ENCODE data around the gene SLC8A1.
A peak's percentile ranks its signal among the peaks of the same experiment; 100 is the strongest.

SLC8A1 gene

DNA sequence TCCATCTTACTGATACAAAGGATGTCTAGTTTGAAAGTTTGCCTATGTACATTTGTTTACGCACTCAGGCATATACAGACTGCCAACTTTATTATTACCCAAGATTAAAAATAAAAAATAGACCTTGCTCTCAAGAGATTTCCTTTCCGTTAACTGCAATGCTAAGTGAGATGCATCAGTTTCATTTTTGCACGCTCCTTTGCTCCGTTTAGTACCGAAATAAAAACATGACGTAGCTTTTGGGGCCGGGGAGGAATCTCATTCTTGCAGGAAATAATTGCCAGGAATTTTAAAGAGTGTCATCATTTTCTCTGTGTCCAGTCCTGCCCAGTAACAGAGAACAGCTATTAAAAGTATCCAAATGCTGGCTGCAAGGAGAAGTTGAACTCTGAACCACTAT, 169.5 kb downstream of the SLC8A1 start:
- H3K27me3 ChIP-seq (replicated peaks; ENCODE audit: control insufficient read depth, insufficient read depth, low read length) = no peaks in the 10 kb centered on the region
- H3K4me3 ChIP-seq (replicated peaks; ENCODE audit: low read depth, low read length) = peak overlapping the region; percentile 13
- no peaks in the 10 kb centered on the region for H3K36me3 ChIP-seq (ENCODE audit: control insufficient read depth, insufficient read depth, low read length)
- peak; percentile 32 for DNase-seq (ENCODE audit: extremely low read depth, insufficient read length)
- TF ChIP-seq, protein P1, sequence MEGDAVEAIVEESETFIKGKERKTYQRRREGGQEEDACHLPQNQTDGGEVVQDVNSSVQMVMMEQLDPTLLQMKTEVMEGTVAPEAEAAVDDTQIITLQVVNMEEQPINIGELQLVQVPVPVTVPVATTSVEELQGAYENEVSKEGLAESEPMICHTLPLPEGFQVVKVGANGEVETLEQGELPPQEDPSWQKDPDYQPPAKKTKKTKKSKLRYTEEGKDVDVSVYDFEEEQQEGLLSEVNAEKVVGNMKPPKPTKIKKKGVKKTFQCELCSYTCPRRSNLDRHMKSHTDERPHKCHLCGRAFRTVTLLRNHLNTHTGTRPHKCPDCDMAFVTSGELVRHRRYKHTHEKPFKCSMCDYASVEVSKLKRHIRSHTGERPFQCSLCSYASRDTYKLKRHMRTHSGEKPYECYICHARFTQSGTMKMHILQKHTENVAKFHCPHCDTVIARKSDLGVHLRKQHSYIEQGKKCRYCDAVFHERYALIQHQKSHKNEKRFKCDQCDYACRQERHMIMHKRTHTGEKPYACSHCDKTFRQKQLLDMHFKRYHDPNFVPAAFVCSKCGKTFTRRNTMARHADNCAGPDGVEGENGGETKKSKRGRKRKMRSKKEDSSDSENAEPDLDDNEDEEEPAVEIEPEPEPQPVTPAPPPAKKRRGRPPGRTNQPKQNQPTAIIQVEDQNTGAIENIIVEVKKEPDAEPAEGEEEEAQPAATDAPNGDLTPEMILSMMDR (IDR thresholded peaks at IDR 0.05; ENCODE audit: insufficient read depth, low read length, poor library complexity, severe bottlenecking) = no peak

DNA sequence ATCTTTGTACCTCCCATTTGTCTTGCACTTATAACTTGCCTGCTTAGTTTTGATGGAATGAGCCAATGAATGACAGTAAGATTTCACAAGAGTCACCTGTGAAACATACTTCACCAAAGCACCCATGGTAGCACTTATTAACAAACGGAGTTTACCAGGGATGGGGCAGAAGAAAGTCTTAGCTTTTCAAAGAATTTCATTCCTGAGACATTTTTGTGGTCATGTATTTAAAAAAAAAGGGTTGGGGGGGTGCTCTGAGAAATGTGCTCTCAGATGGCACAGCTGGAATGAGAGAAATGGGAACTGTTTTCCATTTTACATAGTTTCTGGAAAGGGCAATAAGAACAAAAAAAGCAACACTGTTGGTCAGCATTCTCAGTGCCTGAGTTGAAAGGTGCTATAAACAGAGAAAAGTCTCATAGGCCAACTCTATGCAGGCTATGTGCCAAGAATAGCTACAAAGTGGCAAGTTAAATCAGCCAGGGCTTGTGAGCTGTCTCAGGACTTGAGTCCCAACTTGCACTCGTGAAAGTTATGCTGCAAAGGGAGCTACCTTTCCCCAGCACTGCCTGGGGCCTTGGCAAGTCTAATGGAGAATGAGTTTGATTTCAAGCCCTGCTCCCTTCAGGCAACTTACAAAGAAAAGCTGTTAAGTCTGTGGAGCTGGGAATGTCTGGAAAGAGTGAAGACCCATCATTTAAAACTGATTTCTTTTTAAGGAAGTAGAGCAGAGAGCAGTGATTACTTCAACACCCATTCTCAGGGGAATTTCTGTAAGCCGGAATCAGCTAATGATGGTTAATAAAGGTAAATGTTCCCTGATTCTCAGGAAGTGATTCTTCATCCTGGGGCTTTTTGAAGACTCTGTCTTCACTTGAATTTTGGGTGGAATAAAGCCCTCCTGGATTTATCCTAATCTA, 170.6 kb downstream of the SLC8A1 start:
- DNase-seq (ENCODE audit: extremely low read depth, insufficient read length) = peak; percentile 34
- TF ChIP-seq, protein P1 (IDR thresholded peaks at IDR 0.05; ENCODE audit: insufficient read depth, low read length, poor library complexity, severe bottlenecking) = no peak
- Histone ChIP-seq H3K27me3 (replicated peaks; ENCODE audit: control insufficient read depth, insufficient read depth, low read length) (no peaks in the 10 kb centered on the region), H3K36me3 (ENCODE audit: control insufficient read depth, insufficient read depth, low read length) (no peaks in the 10 kb centered on the region), H3K4me3 (replicated peaks; ENCODE audit: low read depth, low read length) (no peak overlapping the region)

DNA sequence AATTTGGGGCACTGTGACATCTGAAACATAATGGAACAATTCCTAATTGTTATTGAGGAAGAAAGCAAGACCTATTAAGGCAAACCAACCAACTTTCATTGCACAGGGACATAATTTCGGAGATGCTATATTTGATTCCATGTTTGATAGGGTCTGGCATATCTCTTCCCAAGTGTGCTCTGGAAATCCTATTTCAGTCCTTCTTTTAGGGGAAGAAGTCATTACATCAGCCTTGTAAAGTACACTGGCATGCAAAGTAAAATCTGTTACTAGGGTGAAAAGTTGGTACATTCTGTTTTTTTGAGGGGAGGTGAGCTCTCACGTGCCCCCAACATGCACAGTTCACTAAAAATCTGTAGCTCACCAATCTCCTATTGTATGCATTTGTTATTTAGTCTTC, 172.4 kb downstream of the SLC8A1 start:
- Histone ChIP-seq H3K4me3 (replicated peaks; ENCODE audit: low read depth, low read length) (no peak overlapping the region), H3K27me3 (replicated peaks; ENCODE audit: control insufficient read depth, insufficient read depth, low read length) (no peaks in the 10 kb centered on the region)
- no peak for DNase-seq (ENCODE audit: extremely low read depth, insufficient read length)

DNA sequence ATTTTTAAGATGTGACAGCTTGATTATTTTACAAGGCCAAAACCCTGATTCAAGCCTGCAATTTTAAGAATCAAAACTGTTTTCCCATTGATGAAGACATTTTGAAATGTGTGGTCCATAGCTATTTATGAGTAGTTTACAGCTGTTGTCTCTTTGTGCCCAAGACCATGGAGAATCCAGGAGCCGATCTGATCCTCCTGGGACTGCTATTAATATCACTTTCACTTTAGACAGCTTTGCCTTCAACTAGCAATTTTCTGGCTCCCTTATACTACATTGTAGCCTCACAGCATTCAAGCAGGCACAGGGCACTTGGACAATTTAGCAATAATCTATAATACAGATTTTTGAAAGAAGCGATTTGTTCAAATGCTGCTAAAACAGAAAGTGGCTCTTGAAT, 172.9 kb downstream of the SLC8A1 start:
- Histone ChIP-seq H3K27me3 (replicated peaks; ENCODE audit: control insufficient read depth, insufficient read depth, low read length) (no peaks in the 10 kb centered on the region), H3K36me3 (ENCODE audit: control insufficient read depth, insufficient read depth, low read length) (no peaks in the 10 kb centered on the region), H3K4me3 (replicated peaks; ENCODE audit: low read depth, low read length) (no peak overlapping the region)
- TF ChIP-seq, protein P1 (IDR thresholded peaks at IDR 0.05; ENCODE audit: insufficient read depth, low read length, poor library complexity, severe bottlenecking) = no peak
- no peak for DNase-seq (ENCODE audit: extremely low read depth, insufficient read length)

More for the DNA sequence above, 172.4 kb downstream of the SLC8A1 start:
- TF ChIP-seq, protein P1 (IDR thresholded peaks at IDR 0.05; ENCODE audit: insufficient read depth, low read length, poor library complexity, severe bottlenecking) = no peak
- no peaks in the 10 kb centered on the region for H3K36me3 ChIP-seq (ENCODE audit: control insufficient read depth, insufficient read depth, low read length)

DNA sequence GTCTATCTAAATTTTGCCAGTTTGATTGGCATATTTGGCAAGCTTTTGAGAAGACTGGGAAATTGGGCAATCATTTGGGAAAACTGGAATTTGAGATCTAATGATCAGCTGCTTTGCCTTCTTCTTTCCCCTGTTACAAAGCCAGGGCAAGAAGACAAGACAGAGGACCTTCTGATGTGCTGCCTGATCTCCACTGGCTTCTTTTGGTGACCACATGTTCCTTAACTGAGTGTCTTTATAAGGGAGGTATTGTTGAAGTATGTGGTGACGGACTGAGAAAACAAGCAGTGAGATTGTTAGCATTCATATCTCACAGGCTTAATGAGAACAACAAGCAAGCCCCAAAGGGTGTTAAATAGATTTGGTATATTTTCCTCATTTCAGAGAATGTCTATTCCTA, 175.8 kb downstream of the SLC8A1 start:
- no peak for DNase-seq (ENCODE audit: extremely low read depth, insufficient read length)
- no peaks in the 10 kb centered on the region for H3K27me3 ChIP-seq (replicated peaks; ENCODE audit: control insufficient read depth, insufficient read depth, low read length)
- no peaks in the 10 kb centered on the region for H3K36me3 ChIP-seq (ENCODE audit: control insufficient read depth, insufficient read depth, low read length)
- no peak overlapping the region for H3K4me3 ChIP-seq (replicated peaks; ENCODE audit: low read depth, low read length)
- TF ChIP-seq, protein P1 (IDR thresholded peaks at IDR 0.05; ENCODE audit: insufficient read depth, low read length, poor library complexity, severe bottlenecking) = no peak
